ENCODE measurements around the gene MRM2.

DNA sequence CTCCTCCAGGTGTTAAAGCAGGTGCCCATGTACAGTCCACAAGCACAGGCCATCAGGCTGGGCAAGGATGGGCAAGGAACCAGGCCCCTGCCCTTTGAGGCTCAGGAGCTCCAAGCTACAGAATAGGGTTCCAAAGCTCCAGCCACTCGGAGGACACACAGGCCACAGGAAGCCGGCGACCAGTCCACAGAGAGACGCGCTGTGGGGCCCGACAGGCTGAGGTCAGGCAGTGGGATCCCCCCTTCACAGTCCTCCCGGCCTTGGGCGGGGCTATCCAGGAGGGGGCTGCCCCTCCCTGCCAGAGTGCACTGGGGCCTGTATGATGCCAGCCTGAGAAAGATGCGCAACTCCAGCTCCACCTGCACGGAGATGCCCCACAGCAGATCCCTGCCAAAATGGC lies 43.2 kb downstream of the MRM2 start:
- TF ChIP-seq POLR2AphosphoS5 (IDR thresholded peaks at IDR 0.05) (no peak), TAF1 (IDR thresholded peaks at IDR 0.05; ENCODE audit: low read depth) (no peak), RAD21 (conservative IDR thresholded peaks at IDR 0.05) (no peak)
